Coronary artery (tissue), 2 donors: ENCODE results near the gene PRDM16.

Experiments
- DNase-seq: peaks from one replicate; pipeline ENCODE4 v3.0.0-alpha.2; 2017; ENCODE audit warnings: low spot score
- H3K27ac ChIP-seq, 2 donors: fragments of 200-600 bp; sonication (generic); one replicate each; pipeline ENCODE4 v1.5.1; 2016 to 2019
- H3K4me3 ChIP-seq: fragments of 200-600 bp; sonication (generic); 2 replicates; pipeline ENCODE4 v1.5.1; 2016; ENCODE audit warnings: mild to moderate bottlenecking, moderate library complexity
- CTCF ChIP-seq: fragments of 200-600 bp; sonication (generic); IDR thresholded peaks from one replicate; pipeline ENCODE4 v1.5.1; 2019; ENCODE audit warnings: antibody characterized with exemption

Gene PRDM16

GRCh38 chr1:3430406-3430805 is 361.4 kb downstream of the PRDM16 start:
- Histone ChIP-seq H3K4me3 (no peak overlapping the region), H3K27ac (no peak overlapping the region)
- DNase-seq, result no peak
- no peak for TF ChIP-seq CTCF

GRCh38 chr1:3430820-3431219 is 361.8 kb downstream of the PRDM16 start:
- Histone ChIP-seq H3K27ac (no peak overlapping the region), H3K4me3 (no peak overlapping the region)
- no peak for DNase-seq
- no peak for TF ChIP-seq CTCF

- no peak for DNase-seq
- TF ChIP-seq CTCF, result no peak
- Histone ChIP-seq H3K4me3 (no peak overlapping the region), H3K27ac (no peak overlapping the region)
Observed at GRCh38 chr1:3431266-3431665, 362.3 kb downstream of the PRDM16 start.

DNA sequence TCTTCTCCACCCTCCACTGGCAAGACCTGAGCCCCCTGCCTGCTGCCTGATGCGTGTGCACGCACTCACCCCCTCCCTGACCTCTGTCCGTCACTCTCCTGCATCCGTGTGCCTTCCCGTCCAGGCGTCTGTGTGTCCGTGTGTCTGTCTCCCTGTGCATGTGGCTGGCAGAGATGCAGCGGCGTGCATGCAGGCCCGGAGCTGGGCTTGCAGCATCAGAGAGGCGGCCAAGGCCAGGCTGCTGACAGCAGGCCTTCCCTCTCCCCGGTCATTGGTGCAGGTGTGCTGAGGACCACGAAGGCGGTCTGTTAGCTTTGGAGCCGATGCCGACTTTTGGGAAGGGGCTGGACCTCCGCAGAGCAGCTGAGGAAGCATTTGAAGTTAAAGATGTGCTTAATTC is 362.7 kb downstream of the PRDM16 start:
- TF ChIP-seq CTCF, result no peak
- no peak overlapping the region for H3K27ac ChIP-seq
- H3K4me3 ChIP-seq, result no peak overlapping the region
- DNase-seq, result no peak

DNA sequence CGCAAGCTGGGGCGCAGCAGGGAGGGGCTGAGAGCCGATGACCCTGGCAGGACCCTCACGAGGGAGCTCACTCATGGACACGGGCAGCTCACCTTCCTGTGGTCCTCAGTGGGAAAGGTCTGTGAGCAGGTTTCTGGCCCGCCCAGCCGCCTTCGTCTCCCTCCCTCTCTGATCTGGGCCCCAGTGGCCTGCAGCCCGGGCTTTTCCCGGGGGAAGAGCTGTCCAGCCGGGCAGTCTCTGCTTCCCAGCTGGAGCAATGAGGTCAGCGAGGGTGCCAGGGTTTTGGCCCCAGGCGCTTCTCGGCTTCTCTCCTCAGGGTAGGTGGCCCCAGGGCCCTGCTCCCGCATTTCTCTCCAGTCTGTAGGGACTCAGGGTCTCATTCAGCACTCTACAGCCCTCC is 363.3 kb downstream of the PRDM16 start:
- DNase-seq, result no peak
- Histone ChIP-seq H3K4me3 (no peak overlapping the region), H3K27ac (no peak overlapping the region)
- no peak for TF ChIP-seq CTCF

DNA sequence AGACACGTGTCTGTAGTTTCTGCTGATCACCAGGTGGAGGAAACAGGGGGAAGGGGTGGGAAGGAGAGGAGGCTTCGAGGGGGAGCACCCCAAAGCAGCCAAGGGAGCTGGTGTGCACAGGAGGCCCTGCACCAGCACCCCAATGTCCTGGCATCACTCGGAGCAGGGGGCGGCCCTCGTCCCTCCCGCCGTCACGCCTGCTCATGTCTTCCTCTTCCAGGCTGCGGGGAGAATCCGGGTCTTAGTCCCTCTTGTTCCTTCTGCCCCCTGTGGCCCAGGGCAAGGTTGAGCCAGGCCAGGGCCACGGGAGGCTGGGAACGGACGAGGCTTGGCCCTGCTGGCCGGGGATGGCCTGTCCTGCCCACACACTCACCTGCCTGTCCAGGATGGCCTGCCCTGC is 364.1 kb downstream of the PRDM16 start:
- TF ChIP-seq CTCF, result no peak
- H3K4me3 ChIP-seq, result no peak overlapping the region
- H3K27ac ChIP-seq, result no peak overlapping the region
- no peak for DNase-seq

DNA sequence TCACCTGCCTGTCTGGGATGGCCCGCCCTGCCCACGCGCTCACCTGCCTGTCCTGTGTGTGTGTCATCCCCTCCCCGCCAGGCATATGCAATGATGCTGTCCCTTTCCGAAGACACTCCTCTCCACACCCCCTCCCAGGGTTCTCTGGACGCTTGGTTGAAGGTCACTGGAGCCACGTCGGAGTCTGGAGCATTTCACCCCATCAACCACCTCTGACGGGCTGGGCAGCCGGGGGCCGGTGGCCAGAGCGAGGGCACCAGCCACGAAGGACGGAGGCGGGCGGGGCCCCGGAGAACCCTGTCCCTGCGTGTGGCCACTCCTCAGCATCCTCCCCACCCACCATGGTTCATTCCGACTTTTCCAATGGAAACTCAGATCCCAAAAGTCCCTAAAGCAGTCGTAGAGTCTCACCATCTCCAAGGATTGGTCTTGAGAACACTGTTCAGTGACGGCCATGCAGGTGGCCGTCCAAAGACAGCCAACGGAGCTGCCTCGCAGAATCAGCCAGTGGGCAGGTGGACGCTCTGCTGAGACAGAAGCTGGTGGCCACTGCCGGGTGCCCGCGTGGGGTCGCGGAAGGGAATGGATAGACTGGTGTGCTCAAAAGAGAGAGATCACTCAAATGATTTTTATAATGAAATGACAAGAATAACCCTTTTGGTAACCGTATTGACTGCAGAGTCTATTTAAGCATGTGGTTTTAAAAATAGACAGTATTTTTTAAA is 364.8 kb downstream of the PRDM16 start:
- TF ChIP-seq CTCF, result no peak
- DNase-seq, result no peak
- Histone ChIP-seq H3K27ac (no peak overlapping the region), H3K4me3 (no peak overlapping the region)
